ENCODE results near the gene KLHL36.

KLHL36 gene

DNA sequence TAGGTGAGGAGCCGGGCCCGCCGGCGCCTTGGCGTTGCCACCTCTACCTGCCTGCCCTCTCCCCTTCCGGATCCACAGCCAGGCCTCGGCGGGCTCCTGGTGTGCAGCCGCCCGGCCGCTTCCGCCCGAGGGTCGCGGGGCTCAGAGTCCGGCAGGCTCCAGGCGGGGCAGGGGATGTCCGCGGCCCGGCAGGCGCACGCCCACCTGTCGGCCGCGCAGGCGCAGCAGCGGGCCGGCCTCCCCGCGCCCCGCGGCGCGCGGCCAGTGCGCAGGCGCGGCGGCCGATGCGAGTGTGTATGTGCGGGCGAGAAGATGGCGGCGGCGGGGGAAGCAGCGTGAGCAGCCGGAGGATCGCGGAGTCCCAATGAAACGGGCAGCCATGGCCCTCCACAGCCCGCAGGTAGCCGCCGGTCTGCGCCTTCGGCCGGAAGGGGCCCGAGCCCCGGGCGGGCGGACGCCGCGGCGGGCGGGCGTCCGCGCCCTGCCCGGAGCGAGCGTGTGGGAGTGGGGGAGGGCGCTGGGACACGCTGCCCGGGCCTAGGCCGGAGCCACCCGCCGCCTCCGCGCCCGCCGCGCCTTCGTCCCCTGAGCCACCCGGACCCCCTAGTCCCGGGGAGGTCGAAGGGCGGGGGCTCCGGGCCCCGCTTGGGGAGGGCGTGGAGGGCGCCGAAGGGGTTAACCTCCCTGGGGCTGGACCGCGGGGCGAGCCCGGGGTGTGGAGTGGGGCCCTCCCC, 51.6 kb downstream of the KLHL36 start, which contains the start of gene USP10:
Gene USP10, plus strand, starts transcription at position 289 of the 734 bp plus-strand sequence. Its CDS starts 91 bp downstream, at position 380.
- DNase-seq, result peak; percentile 86

DNA sequence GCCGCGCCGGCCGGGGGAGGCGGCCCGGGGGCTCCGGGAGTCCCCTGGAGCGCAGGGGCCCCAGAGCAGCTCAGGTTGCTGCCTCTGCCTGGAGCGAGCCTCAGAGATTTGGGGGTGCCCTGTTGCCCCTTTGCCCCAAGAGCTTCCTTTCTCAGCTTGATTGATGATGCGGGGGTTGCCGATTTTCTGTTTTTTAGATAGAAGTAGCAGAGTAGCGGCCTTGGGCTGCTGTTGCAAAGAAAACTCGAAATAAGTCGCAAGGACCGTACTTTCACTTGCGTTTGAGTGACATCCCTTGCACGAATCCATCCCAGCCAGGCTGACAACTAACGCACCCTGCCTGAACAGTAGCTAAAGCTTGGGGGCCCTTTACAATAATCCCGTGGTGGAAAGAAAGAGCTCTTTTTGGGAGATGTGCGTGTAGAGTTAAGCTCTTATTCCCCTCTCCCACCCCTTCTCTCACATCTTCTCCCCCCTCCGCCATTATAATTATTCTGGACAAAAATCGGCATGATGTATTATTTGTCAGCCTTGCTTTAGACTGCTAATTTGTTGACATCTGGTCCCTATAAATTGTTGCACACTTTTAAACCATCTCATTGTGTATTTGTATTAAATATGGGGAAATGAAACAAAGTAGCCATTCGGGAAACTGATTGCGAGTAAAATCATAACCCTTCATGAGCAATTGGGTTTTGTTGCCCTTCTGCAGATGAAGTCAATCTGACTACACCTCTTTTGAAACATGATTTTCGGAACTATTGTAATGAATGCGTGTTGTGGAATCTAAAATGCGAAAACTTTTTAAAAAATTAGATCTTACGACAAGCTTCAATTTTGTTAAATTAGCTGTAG, 52.4 kb downstream of the KLHL36 start:
- peak; percentile 48 for DNase-seq

DNA sequence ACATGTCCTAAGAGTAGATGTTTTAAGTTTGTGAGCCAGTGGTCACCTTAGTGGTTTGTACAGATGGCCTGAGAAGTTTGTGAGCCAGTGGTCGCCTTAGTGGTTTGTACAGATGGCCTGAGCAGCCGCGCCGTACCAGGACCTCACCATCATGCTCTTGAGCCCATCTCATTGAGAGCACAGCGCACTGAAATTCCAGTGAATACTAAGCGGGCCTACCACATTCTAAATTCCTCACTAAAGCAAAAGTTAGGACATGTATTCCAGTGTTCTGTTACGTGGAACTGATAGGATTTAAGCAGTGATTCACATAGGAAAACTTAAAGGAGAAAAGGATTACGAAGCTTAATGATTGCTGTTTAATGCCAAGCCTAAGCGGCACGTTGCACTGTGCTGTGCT, 55.4 kb downstream of the KLHL36 start:
- no peak for DNase-seq

DNA sequence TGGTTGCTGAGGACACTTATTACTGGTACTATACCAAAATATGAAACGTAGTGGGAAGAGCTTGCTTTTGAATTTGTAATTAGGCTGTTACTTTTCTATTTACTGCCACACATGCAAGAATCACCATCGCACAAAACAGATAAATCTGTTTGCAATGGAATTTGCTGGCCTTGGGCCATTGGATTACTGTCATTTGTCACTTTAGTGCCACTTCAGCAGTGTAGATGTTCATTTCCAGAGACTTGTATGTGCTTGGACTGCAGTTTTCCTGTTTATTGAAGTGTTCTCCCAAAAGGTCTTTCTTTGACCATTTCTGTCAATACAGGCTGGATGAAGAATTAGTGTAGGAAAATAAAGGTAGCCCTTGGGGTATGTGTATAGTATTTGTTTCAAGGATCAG, 55.9 kb downstream of the KLHL36 start:
- DNase-seq, result no peak

DNA sequence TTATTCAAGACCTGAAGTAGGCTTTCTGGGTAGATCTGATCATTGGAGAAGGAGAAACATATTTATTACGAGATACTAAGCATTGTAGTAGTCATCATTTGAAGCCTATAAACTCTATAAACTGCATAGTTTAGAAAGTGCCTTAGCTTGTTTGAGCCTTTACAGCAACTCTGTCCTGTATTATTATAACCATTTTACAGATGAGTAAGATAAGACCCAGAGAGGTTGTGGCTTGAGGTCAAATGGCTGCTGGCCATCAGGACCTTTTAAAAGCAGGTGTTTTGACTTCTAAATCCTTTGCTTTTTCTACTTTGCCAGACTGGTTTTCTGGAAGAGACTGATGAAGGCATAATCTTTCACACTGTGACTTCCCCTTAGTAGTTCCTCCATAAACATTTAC, 58.5 kb downstream of the KLHL36 start:
- no peak for DNase-seq

DNA sequence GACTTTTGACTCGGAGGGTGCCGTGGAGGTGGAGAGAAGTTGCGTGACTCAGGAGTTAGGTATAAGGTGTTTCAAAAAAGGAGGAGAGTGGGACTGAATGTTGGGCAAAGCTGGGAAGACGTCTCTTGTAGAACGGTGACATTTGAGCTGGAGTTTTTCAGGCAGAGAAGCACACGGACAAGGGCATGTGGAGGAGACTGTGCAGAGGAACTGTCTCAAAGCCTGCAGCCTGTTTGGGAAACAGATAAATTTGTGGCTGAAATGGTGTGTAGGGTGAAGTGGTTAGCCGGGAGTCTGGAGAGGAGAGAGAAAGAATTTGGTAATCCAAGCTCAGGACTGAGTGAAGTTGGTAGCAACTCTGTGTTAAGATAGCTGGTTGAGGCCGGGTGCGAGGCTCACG, 61.3 kb downstream of the KLHL36 start:
- no peak for DNase-seq

DNA sequence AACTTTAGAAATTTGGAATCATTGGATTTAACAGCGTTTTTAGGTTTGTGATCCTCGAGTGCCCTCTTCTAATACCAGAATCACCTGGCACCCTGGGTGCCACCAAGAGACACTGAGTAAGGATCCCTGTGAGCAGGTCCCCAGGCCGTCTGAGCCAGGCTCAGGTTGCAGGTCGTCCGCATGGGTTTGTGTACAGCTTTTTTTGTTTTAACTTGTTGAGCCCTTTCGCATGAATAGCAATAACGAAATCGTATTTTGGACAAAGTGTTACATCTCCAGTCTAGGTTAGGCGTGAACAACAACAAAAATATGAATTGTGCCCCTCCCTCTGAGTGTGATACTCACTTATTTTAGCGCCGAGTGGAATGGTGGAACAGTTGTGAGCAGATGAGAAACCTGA, 62.4 kb downstream of the KLHL36 start:
- no peak for DNase-seq
